Left ventricle myocardium inferior (tissue), 1 donor: ENCODE results near the gene SETD4. TPM values are rescaled to one million over a fixed set of nuclear protein-coding genes. Genes with fewer than 3 reads are reported as not detected.

Experiments
- DNase-seq: peaks from one replicate; pipeline ENCODE4 v3.0.0-alpha.2; 2020
- H3K27ac ChIP-seq: fragments of 200-600 bp; replicated peaks from 2 replicates; pipeline ENCODE4 v1.8.0; 2021
- H3K27me3 ChIP-seq: fragments of 200-600 bp; 2 replicates; pipeline ENCODE4 v1.8.0; 2021; ENCODE audit warnings: low read depth
- H3K36me3 ChIP-seq: fragments of 200-600 bp; 2 replicates; pipeline ENCODE4 v1.8.0; 2021
- H3K4me1 ChIP-seq: fragments of 200-600 bp; 2 replicates; pipeline ENCODE4 v1.8.0; 2021
- H3K4me3 ChIP-seq: fragments of 200-600 bp; 2 replicates; pipeline ENCODE4 v1.8.0; 2021; ENCODE audit warnings: mild to moderate bottlenecking, moderate library complexity
- H3K9me3 ChIP-seq: fragments of 200-600 bp; replicated peaks from 2 replicates; pipeline ENCODE4 v1.8.0; 2021
- CTCF ChIP-seq: fragments of 200-600 bp; IDR thresholded peaks from 2 replicates; pipeline ENCODE4 v1.8.0; 2021; ENCODE audit warnings: antibody characterized with exemption, mild to moderate bottlenecking, borderline replicate concordance
- intact Hi-C: fragments of 100-400 bp; cut with micrococcal nuclease; formaldehyde crosslinking; loops from one replicate; pipeline ENCODE4 v1.11.0; 2022
- total RNA-seq: library from RNA; stranded (reverse); fragmentation: NEBNext Ultra II Directional; extraction: Animal tissue kit (Norgen Biotek cat#: 25700); gene quantifications from one replicate; pipeline ENCODE4 v1.2.1, GENCODE V29; 2021
- donor health status: DM: no; HTN: yes; CAD: no; lungs with severe emphysema.

Gene SETD4
- total RNA-seq, 1 donor from 2014 or later, result 10.1 TPM

DNA sequence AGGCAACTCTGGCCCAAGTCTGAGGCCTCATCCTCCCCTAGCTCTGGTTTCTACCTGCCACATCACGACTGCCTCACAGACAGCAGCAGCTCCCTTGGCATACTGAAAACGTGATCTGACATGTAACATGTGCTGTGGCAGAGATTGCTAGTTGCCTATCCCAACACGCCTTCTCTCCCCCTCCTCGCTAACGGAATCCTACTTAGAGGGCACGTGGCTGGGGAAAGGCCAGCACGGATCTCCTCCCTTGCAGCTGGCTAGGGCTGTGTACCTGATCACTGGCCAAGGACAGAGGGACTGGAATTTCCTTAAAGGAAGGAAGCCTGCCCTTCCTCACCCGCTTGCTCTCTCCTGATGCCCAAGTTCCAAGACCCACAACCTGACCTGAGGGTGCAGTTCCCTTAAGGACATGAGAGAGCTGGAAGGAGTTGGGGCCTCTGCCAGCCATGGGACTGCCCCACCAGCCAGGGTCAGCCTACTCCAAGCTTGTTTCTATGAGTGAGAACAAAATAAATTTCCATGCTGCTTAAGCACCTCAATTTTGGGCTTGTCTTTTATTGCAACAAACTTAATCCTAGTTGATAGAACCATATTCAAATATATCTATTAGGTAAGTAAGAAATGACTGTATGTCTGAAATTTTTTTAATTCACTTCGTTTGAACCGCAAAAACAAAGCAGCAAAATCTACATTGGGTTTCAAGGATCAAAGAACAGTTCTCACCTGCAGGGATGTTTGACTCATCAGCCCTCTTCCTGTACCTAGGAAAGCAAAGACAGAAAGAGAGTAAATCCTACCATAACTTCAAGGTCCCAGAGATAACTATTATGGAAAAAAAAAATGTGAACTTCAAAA, 7.2 kb downstream of the SETD4 start:
- intact Hi-C loops, result no loop called here
- TF ChIP-seq CTCF, result no peak
- Histone ChIP-seq H3K4me3 (no peak overlapping the region), H3K27me3 (no peaks in the 10 kb centered on the region), H3K4me1 (peaks cover 28% of the 10 kb centered on the region), H3K27ac (no peak overlapping the region), H3K36me3 (peaks cover 89% of the 10 kb centered on the region), H3K9me3 (no peaks in the 10 kb centered on the region)
- no peak for DNase-seq

DNA sequence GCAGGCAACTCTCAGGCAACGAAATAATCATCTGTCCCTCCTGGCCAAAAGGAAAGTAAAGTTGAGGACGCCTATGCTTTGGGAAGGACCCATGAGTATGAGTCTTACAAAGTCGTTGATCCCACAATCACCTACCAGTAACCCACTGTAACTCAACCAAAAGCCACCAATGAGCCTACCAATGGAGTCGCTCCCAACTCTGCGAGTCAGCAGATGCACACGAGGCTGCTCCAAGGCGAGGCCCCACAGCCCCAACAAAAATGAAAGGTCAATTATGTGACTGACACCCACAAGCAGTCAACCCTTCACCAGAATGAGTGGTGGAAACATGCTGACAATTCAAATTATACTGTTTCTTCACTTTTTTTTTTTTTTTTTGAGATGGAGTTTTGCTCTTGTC, 12.0 kb downstream of the SETD4 start:
- H3K4me1 ChIP-seq, result no peaks in the 10 kb centered on the region
- no peak for DNase-seq
- intact Hi-C loops, result no loop called here
- no peak for TF ChIP-seq CTCF
- H3K36me3 ChIP-seq, result peaks cover 88% of the 10 kb centered on the region
- H3K4me3 ChIP-seq, result no peak overlapping the region
- H3K27me3 ChIP-seq, result no peaks in the 10 kb centered on the region
- H3K9me3 ChIP-seq, result no peaks in the 10 kb centered on the region
- H3K27ac ChIP-seq, result no peak overlapping the region

DNA sequence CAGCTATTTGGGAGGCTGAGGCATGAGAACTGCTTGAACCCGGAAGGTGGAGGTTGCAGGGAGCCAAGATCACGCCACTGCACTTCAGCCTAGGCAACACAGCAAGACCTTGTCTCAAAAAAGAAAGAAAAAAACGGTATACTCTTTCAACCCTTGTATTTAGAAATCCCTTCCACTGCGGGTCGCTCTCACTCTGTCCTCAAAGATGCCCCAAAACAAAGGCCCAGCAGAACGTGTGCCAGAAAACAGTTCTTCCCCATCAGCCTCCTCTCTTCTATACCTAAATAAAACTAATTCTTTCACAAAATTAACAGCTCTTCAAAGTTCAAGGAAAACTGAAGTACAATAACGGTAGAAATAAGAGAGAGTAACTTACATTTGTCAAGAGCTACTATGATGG, 13.2 kb downstream of the SETD4 start:
- H3K27ac ChIP-seq, result no peak overlapping the region
- intact Hi-C loops, result no loop called here
- no peak overlapping the region for H3K4me3 ChIP-seq
- no peak for DNase-seq
- H3K9me3 ChIP-seq, result no peaks in the 10 kb centered on the region
- H3K4me1 ChIP-seq, result no peaks in the 10 kb centered on the region
- no peaks in the 10 kb centered on the region for H3K27me3 ChIP-seq
- TF ChIP-seq CTCF, result no peak
- peaks cover 90% of the 10 kb centered on the region for H3K36me3 ChIP-seq

DNA sequence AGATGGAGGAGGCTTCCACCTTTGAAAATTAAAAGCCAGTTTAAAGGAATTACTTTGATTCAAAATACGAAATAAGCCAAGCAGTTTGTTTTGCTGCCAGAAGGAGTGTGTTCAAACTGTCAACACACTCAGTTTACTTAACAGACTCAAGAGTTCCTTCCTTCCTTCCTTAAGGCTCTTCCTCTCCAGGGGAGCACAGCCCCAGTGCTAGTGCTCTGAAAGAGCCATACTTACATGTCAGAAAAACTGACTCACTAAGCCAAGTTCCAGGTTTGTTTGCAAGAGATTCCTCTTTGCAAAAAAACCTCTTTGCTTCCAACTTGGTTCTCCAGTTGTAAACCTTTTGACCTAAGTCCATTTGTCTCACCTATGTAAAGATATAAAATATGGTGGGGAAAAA, 14.3 kb downstream of the SETD4 start:
- Histone ChIP-seq H3K4me3 (no peak overlapping the region), H3K36me3 (peaks cover 95% of the 10 kb centered on the region), H3K27ac (no peak overlapping the region), H3K9me3 (no peaks in the 10 kb centered on the region), H3K27me3 (no peaks in the 10 kb centered on the region), H3K4me1 (no peaks in the 10 kb centered on the region)
- intact Hi-C loops, result no loop called here
- DNase-seq, result no peak
- no peak for TF ChIP-seq CTCF

GRCh38 chr21:36044056-36044455, 16.3 kb downstream of the SETD4 start:
- no peak overlapping the region for H3K4me3 ChIP-seq
- TF ChIP-seq CTCF, result no peak
- H3K27ac ChIP-seq, result no peak overlapping the region
- no peaks in the 10 kb centered on the region for H3K27me3 ChIP-seq
- H3K9me3 ChIP-seq, result no peaks in the 10 kb centered on the region
- peaks cover 93% of the 10 kb centered on the region for H3K36me3 ChIP-seq
- no peaks in the 10 kb centered on the region for H3K4me1 ChIP-seq
- intact Hi-C loops, result no loop called here
- no peak for DNase-seq
